Suprapubic skin (tissue), 4 donors: ENCODE results near the gene ATP2C2. TPM values are rescaled to one million over a fixed set of nuclear protein-coding genes. Genes with fewer than 3 reads are reported as not detected.

Experiments used
- DNase-seq, 2 donors: peaks; one replicate each; pipeline ENCODE4 v3.0.0-alpha.2; 2019; ENCODE audit warnings: low spot score in 2 of 2
- H3K27ac ChIP-seq: fragments of 200-600 bp; sonication (generic); one replicate; pipeline ENCODE4 v1.5.1; 2019
- H3K27me3 ChIP-seq: fragments of 200-600 bp; sonication (generic); one replicate; pipeline ENCODE4 v1.5.1; 2019
- H3K36me3 ChIP-seq: fragments of 200-600 bp; sonication (generic); one replicate; pipeline ENCODE4 v1.5.1; 2019
- H3K4me1 ChIP-seq: fragments of 200-600 bp; sonication (generic); one replicate; pipeline ENCODE4 v1.5.1; 2019
- H3K4me3 ChIP-seq: fragments of 200-600 bp; sonication (generic); one replicate; pipeline ENCODE4 v1.5.1; 2019; ENCODE audit warnings: mild to moderate bottlenecking
- H3K9me3 ChIP-seq: fragments of 200-600 bp; sonication (generic); one replicate; pipeline ENCODE4 v1.5.1; 2019
- CTCF ChIP-seq, 2 donors: fragments of 200-600 bp in 1 of 2; fragments of 450-650 bp in 1 of 2; sonication (generic) in 1 of 2; IDR thresholded peaks; one replicate each; pipeline ENCODE4 v1.5.1; 2016 to 2019; ENCODE audit warnings: antibody characterized with exemption in 2 of 2, mild to moderate bottlenecking in 1 of 2, moderate library complexity in 1 of 2
- EP300 ChIP-seq: sonication (generic); formaldehyde crosslinking; IDR thresholded peaks from one replicate; pipeline ENCODE4 v1.6.1; 2017; ENCODE audit warnings: antibody characterized with exemption
- POLR2A ChIP-seq, 2 donors: fragments of 450-650 bp; IDR thresholded peaks; one replicate each; pipeline ENCODE4 v1.6.1; 2017; ENCODE audit warnings: antibody characterized with exemption in 2 of 2, mild to moderate bottlenecking in 2 of 2, moderate library complexity in 2 of 2
- POLR2AphosphoS5 ChIP-seq, 3 donors: sonication (generic); formaldehyde crosslinking; IDR thresholded peaks; one replicate each; pipeline ENCODE4 v1.6.1; 2017; ENCODE audit warnings: antibody characterized with exemption in 3 of 3
- whole genome bisulfite sequencing: methylation state at CpG from one replicate; pipeline ENCODE4 v1.1.5; 2018; 5-methylcytosine and 5-hydroxymethylcytosine counted together
- total RNA-seq, 4 donors: library from RNA; depleted of rRNA; stranded (reverse); fragments of >200 nt; gene quantifications; one replicate each; pipeline ENCODE4 v1.1.0, GENCODE V29; 2016

ATP2C2 gene
- total RNA-seq, 4 donors from 2014 or later: 28.0 to 85.6 (median 40.3) TPM

- no peak overlapping the region for H3K4me3 ChIP-seq
- H3K27me3 ChIP-seq: no peaks in the 10 kb centered on the region
- no peaks in the 10 kb centered on the region for H3K9me3 ChIP-seq
- no peak for DNase-seq
- H3K4me1 ChIP-seq: peaks cover 15% of the 10 kb centered on the region
- no peak overlapping the region for H3K27ac ChIP-seq
- TF ChIP-seq CTCF (IDR thresholded peaks at IDR 0.05) (no peak), POLR2AphosphoS5 (IDR thresholded peaks at IDR 0.05) (no peak), POLR2A (IDR thresholded peaks at IDR 0.05) (no peak), EP300 (no peak)
- WGBS: 97% methylated on average over 7 of the region's 7 CpGs
- no peaks in the 10 kb centered on the region for H3K36me3 ChIP-seq
Measured at GRCh38 chr16:84383106-84383505, 14.8 kb downstream of the ATP2C2 start.

- 63% methylated on average over 3 of the region's 3 CpGs for WGBS
Measured at GRCh38 chr16:84386047-84386446, 17.7 kb downstream of the ATP2C2 start.

GRCh38 chr16:84387021-84387420 is 18.7 kb downstream of the ATP2C2 start:
- H3K27me3 ChIP-seq: no peaks in the 10 kb centered on the region
- no peaks in the 10 kb centered on the region for H3K9me3 ChIP-seq
- peaks cover 11% of the 10 kb centered on the region for H3K4me1 ChIP-seq
- no peak overlapping the region for H3K27ac ChIP-seq
- no peak for DNase-seq
- WGBS: 97% methylated on average over 11 of the region's 11 CpGs
- TF ChIP-seq EP300 (no peak), POLR2A (IDR thresholded peaks at IDR 0.05) (no peak), POLR2AphosphoS5 (IDR thresholded peaks at IDR 0.05) (no peak)
- H3K4me3 ChIP-seq: no peak overlapping the region
- H3K36me3 ChIP-seq: no peaks in the 10 kb centered on the region

More at GRCh38 chr16:84386047-84386446, 17.7 kb downstream of the ATP2C2 start:
- H3K4me3 ChIP-seq: no peak overlapping the region
- no peaks in the 10 kb centered on the region for H3K9me3 ChIP-seq
- H3K36me3 ChIP-seq: no peaks in the 10 kb centered on the region
- H3K4me1 ChIP-seq: peaks cover 1% of the 10 kb centered on the region
- no peak overlapping the region for H3K27ac ChIP-seq
- H3K27me3 ChIP-seq: no peaks in the 10 kb centered on the region
- no peak for TF ChIP-seq POLR2AphosphoS5 (IDR thresholded peaks at IDR 0.05)
- no peak for TF ChIP-seq POLR2A (IDR thresholded peaks at IDR 0.05)
- no peak for TF ChIP-seq EP300
- TF ChIP-seq CTCF (IDR thresholded peaks at IDR 0.05): no peak
- DNase-seq: no peak

GRCh38 chr16:84390131-84390785 is 21.9 kb downstream of the ATP2C2 start:
- Histone ChIP-seq H3K4me3 (no peak overlapping the region), H3K36me3 (no peaks in the 10 kb centered on the region), H3K9me3 (no peaks in the 10 kb centered on the region), H3K27ac (no peak overlapping the region), H3K27me3 (peaks cover 4% of the 10 kb centered on the region), H3K4me1 (peaks cover 13% of the 10 kb centered on the region)
- 79% methylated on average over 25 of the region's 30 CpGs for WGBS
- DNase-seq: no peak
- no peak for TF ChIP-seq EP300
- no peak for TF ChIP-seq POLR2AphosphoS5 (IDR thresholded peaks at IDR 0.05)
- TF ChIP-seq POLR2A (IDR thresholded peaks at IDR 0.05): no peak
- TF ChIP-seq CTCF (IDR thresholded peaks at IDR 0.05): no peak

GRCh38 chr16:84391151-84392030 is 23.1 kb downstream of the ATP2C2 start:
- Histone ChIP-seq H3K4me1 (peaks cover 13% of the 10 kb centered on the region), H3K36me3 (no peaks in the 10 kb centered on the region), H3K9me3 (no peaks in the 10 kb centered on the region), H3K4me3 (no peak overlapping the region), H3K27ac (no peak overlapping the region), H3K27me3 (peaks cover 4% of the 10 kb centered on the region)
- TF ChIP-seq CTCF (IDR thresholded peaks at IDR 0.05) (no peak), POLR2AphosphoS5 (IDR thresholded peaks at IDR 0.05) (no peak), EP300 (no peak), POLR2A (IDR thresholded peaks at IDR 0.05) (no peak)
- whole genome bisulfite sequencing: 29% methylated on average over 17 of the region's 20 CpGs
- no peak for DNase-seq
